GM12872 (cell line): ENCODE results near the gene HELT.

Source experiments
- CTCF ChIP-seq: IDR thresholded peaks from 3 replicates; pipeline ENCODE4 v1.5.1; 2011; ENCODE audit warnings: low read depth, mild to moderate bottlenecking, low read length, moderate library complexity; ENCODE audit not compliant: insufficient read depth

HELT gene

GRCh38 chr4:184980261-184980660 is 38.0 kb upstream of the HELT start:
- no peak for TF ChIP-seq CTCF

GRCh38 chr4:184983672-184984356 is 34.5 kb upstream of the HELT start:
- peak; percentile 63 for TF ChIP-seq CTCF

DNA sequence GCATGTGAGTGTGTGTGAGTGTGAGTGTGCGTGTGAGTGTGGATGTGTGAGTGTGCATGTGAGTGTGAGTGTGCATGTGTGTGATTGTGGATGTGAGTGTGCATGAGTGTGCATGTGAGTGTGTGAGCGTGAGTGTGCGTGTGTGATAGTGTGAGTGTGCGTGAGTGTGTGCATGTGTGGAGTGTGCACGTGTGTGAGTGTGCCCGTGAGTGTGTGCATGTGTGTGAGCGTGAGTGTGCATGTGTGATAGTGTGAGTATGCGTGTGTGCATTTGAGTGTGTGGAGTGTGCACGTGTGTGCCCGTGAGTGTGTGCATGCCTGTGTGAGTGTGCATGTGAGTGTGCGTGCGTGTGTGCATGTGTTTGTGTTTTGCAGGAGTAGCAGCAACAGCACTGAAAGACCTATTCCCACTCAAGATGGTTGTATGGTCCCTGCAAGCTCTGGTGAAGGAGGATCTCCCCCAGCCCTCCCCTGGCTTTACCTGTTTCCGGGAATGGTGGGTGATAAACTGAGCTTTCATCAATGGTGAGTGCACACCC is 30.7 kb upstream of the HELT start:
- no peak for TF ChIP-seq CTCF

GRCh38 chr4:184988611-184989010 is 29.7 kb upstream of the HELT start:
- no peak for TF ChIP-seq CTCF

DNA sequence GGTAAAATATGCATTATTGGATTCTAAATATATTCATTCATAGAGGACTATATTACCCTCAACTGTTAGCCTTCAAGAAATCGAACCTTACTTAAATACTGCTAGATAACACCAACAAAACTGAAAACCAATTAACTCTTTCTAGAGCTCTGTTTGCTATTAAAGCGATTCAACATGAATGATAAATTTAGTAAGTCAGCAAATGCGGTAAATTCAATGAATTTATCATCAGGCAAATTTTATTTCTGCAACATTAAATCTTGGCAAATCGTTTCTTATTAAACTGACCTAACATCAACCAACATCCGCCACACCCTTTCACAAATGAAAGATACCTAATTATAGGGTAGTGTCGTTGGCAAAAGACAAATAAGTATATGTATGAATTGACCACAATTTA is 26.4 kb upstream of the HELT start:
- TF ChIP-seq CTCF, result no peak

DNA sequence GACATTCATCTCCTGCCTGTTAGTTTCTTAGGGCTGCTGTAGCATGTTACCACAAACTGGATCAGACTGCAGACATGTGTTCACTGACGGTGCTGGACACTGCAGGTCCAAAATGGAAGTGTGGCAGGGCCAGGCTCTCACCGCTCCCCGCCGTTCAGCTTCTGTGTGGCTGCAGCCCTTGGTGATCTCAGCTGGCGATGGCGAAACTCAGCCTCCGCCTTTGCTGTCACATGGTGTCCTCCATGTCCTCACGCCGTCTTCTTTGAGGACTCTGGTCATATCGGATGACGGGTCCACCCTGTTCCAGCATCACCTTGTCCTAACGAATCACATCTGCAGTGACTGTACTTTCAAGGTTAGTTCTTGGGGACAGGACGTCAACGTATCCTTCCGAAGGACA is 25.9 kb upstream of the HELT start:
- no peak for TF ChIP-seq CTCF

- no peak for TF ChIP-seq CTCF
Observed at GRCh38 chr4:184993247-184993646, 25.0 kb upstream of the HELT start.
